GM23338 (cell line): ENCODE measurements around the gene GPRC5D.

ENCODE experiments used
- TF ChIP-seq, protein P1 (sequence below), 2 experiments: fragments of 200-600 bp in 1 of 2; sonication (generic) in 1 of 2; conservative IDR thresholded peaks; 2 replicates each; pipeline versions ENCODE4 v1.5.1 to v1.6.1; 2016 to 2017; ENCODE audit warnings: antibody characterized with exemption in 2 of 2, low read depth in 2 of 2, mild to moderate bottlenecking in 2 of 2, moderate library complexity in 1 of 2
- TF ChIP-seq, protein P2 (sequence below): IDR thresholded peaks from one replicate; pipeline ENCODE4 v1.6.1; 2018; ENCODE audit warnings: antibody characterized with exemption; ENCODE audit not compliant: unreplicated experiment

DNA sequence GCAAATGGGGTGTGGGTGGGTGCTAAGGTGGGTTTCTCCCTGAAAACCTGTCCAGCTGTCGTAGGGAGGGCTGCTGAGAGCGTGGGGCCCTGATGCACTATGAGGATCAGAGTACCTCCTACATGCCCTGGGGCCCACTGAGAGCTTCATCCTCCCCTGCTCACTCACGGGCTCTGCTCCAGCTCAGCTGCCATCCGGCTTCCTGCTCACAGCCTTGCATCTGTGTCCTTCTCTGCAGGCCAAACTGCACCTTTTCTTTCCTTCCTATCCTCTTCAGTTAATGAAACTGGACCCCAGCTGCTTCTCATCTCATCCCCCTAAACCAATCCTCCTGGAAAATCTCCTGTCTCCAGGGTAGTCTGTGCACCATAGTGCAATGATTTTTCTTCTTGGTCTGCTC is 22.2 kb upstream of the GPRC5D start:
- TF ChIP-seq, protein P1, sequence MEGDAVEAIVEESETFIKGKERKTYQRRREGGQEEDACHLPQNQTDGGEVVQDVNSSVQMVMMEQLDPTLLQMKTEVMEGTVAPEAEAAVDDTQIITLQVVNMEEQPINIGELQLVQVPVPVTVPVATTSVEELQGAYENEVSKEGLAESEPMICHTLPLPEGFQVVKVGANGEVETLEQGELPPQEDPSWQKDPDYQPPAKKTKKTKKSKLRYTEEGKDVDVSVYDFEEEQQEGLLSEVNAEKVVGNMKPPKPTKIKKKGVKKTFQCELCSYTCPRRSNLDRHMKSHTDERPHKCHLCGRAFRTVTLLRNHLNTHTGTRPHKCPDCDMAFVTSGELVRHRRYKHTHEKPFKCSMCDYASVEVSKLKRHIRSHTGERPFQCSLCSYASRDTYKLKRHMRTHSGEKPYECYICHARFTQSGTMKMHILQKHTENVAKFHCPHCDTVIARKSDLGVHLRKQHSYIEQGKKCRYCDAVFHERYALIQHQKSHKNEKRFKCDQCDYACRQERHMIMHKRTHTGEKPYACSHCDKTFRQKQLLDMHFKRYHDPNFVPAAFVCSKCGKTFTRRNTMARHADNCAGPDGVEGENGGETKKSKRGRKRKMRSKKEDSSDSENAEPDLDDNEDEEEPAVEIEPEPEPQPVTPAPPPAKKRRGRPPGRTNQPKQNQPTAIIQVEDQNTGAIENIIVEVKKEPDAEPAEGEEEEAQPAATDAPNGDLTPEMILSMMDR (conservative IDR thresholded peaks at IDR 0.05; ENCODE audit: low read depth in 2 of 2) = no peak
- TF ChIP-seq, protein P2, sequence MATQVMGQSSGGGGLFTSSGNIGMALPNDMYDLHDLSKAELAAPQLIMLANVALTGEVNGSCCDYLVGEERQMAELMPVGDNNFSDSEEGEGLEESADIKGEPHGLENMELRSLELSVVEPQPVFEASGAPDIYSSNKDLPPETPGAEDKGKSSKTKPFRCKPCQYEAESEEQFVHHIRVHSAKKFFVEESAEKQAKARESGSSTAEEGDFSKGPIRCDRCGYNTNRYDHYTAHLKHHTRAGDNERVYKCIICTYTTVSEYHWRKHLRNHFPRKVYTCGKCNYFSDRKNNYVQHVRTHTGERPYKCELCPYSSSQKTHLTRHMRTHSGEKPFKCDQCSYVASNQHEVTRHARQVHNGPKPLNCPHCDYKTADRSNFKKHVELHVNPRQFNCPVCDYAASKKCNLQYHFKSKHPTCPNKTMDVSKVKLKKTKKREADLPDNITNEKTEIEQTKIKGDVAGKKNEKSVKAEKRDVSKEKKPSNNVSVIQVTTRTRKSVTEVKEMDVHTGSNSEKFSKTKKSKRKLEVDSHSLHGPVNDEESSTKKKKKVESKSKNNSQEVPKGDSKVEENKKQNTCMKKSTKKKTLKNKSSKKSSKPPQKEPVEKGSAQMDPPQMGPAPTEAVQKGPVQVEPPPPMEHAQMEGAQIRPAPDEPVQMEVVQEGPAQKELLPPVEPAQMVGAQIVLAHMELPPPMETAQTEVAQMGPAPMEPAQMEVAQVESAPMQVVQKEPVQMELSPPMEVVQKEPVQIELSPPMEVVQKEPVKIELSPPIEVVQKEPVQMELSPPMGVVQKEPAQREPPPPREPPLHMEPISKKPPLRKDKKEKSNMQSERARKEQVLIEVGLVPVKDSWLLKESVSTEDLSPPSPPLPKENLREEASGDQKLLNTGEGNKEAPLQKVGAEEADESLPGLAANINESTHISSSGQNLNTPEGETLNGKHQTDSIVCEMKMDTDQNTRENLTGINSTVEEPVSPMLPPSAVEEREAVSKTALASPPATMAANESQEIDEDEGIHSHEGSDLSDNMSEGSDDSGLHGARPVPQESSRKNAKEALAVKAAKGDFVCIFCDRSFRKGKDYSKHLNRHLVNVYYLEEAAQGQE = no peak
